Prostate gland (tissue), 2 donors: Measurements from ENCODE around the gene PSMC6. TPM values are rescaled to one million over a fixed set of nuclear protein-coding genes. Genes with fewer than 3 reads are reported as not detected.
A peak's percentile ranks its signal among the peaks of the same experiment; 100 is the strongest.

Source experiments
- DNase-seq: peaks from one replicate; pipeline ENCODE4 v3.0.0-alpha.2; 2019; ENCODE audit warnings: low spot score
- H3K27ac ChIP-seq, 2 donors: fragments of 200-600 bp; sonication (generic); 2 replicates each; pipeline ENCODE4 v1.5.1; 2017 to 2019
- H3K27me3 ChIP-seq: fragments of 200-600 bp; sonication (generic); replicated peaks from 2 replicates; pipeline ENCODE4 v1.5.1; 2019; ENCODE audit not compliant: insufficient read depth
- H3K36me3 ChIP-seq, 2 donors: fragments of 200-600 bp; sonication (generic); 1 replicate in 1 of 2; 2 replicates in 1 of 2; pipeline versions ENCODE4 v1.5.1 to v1.8.1; 2017 to 2019
- H3K4me1 ChIP-seq: fragments of 200-600 bp; sonication (generic); replicated peaks from 2 replicates; pipeline ENCODE4 v1.5.1; 2019
- H3K4me3 ChIP-seq, 2 donors: fragments of 200-600 bp; sonication (generic); 2 replicates each; pipeline ENCODE4 v1.5.1; 2017 to 2019
- H3K9me3 ChIP-seq: fragments of 200-600 bp; sonication (generic); 2 replicates; pipeline ENCODE4 v1.5.1; 2017
- CTCF ChIP-seq, 4 experiments: fragments of 200-600 bp in 2 of 4; fragments of 450-650 bp in 2 of 4; sonication (generic) in 2 of 4; IDR thresholded peaks; 1 replicate in 3 of 4; 2 replicates in 1 of 4; pipeline ENCODE4 v1.5.1; 2016 to 2019; ENCODE audit warnings: antibody characterized with exemption in 4 of 4, mild to moderate bottlenecking in 2 of 4, moderate library complexity in 2 of 4
- POLR2A ChIP-seq: fragments of 450-650 bp; IDR thresholded peaks from one replicate; pipeline ENCODE4 v1.6.1; 2016; ENCODE audit warnings: antibody characterized with exemption, mild to moderate bottlenecking
- POLR2AphosphoS5 ChIP-seq: sonication (generic); formaldehyde crosslinking; IDR thresholded peaks from one replicate; pipeline ENCODE4 v1.6.1; 2017; ENCODE audit warnings: antibody characterized with exemption
- WGBS: methylation state at CpG from one replicate; pipeline ENCODE4 v1.1.5; 2018; 5-methylcytosine and 5-hydroxymethylcytosine counted together
- intact Hi-C: fragments of 100-400 bp; cut with DNase I; formaldehyde crosslinking; loops from one replicate; pipeline ENCODE4 v1.14.2; 2022
- total RNA-seq, 2 donors: library from RNA; depleted of rRNA; stranded (reverse); fragments of >200 nt; gene quantifications; one replicate each; pipeline ENCODE4 v1.1.0, GENCODE V29; 2016

Gene PSMC6
- total RNA-seq, 2 donors from 2014 or later: 73.3 to 87.3 TPM

- intact Hi-C loops: no loop called here
- H3K27ac ChIP-seq: peak overlapping the region; percentile 63 to 67
- H3K9me3 ChIP-seq: no peaks in the 10 kb centered on the region
- TF ChIP-seq CTCF (IDR thresholded peaks at IDR 0.05) (no peak), POLR2AphosphoS5 (no peak), POLR2A (no peak)
- no peaks in the 10 kb centered on the region for H3K27me3 ChIP-seq
- DNase-seq: no peak
- no peaks in the 10 kb centered on the region for H3K4me1 ChIP-seq
- 1% methylated on average over 8 of the region's 8 CpGs for WGBS
- peak overlapping the region; percentile 47 to 87 for H3K4me3 ChIP-seq
- H3K36me3 ChIP-seq: no peaks in the 10 kb centered on the region
Measured at GRCh38 chr14:52729585-52729924, 22.6 kb downstream of the PSMC6 start.

GRCh38 chr14:52729925-52730708, 23.1 kb downstream of the PSMC6 start, which contains the start of gene STYX:
TSS of gene STYX (plus strand) at chr14:52730166. CDS start at chr14:52730475, 309 bp downstream.
- Histone ChIP-seq H3K4me3 (peak within 1 kb of the TSS; percentile 47 to 87), H3K27ac (peak within 1 kb of the TSS; percentile 83 to 84), H3K27me3 (no peaks in the 10 kb centered on the region), H3K36me3 (no peaks in the 10 kb centered on the region), H3K9me3 (no peaks in the 10 kb centered on the region), H3K4me1 (no peaks in the 10 kb centered on the region)
- peak; percentile 99 for DNase-seq
- intact Hi-C loops: no loop called here
- under 1% methylated on average over 70 of the region's 72 CpGs for WGBS
- TF ChIP-seq CTCF (IDR thresholded peaks at IDR 0.05) (peak; percentile 15 to 67 (median 42)), POLR2A (peak; percentile 96), POLR2AphosphoS5 (peak; percentile 94)

DNA sequence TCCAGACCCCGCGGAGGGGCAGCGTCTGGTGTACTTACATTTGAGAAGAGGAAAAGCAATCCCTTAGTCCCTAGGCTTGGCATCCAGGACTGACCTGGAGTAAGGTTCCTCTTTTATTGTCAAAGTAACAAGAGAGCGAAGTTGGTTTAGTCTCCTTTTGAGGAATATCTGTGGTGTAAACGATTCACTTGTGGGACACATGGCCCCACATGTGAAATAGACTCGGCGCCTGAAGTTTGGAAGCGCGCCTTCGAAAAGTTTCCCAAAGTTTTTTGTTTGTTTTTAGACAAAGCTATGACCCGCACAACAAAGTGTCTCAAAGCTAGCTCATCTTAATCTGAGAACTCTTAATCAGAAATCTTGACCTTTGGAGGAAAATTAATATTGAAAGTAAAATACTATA, 23.7 kb downstream of the PSMC6 start:
- WGBS: 2% methylated on average over 11 of the region's 11 CpGs

GRCh38 chr14:52733824-52734223, 26.8 kb downstream of the PSMC6 start:
- H3K9me3 ChIP-seq: no peaks in the 10 kb centered on the region
- H3K36me3 ChIP-seq: no peaks in the 10 kb centered on the region
- H3K4me1 ChIP-seq: no peaks in the 10 kb centered on the region
- H3K27me3 ChIP-seq: no peaks in the 10 kb centered on the region
- no peak overlapping the region for H3K27ac ChIP-seq
- no peak for DNase-seq
- TF ChIP-seq POLR2A (no peak), POLR2AphosphoS5 (no peak), CTCF (IDR thresholded peaks at IDR 0.05) (no peak)
- 97% methylated on average over 9 of the region's 9 CpGs for WGBS
- intact Hi-C loops: no loop called here
- H3K4me3 ChIP-seq: no peak overlapping the region

More for the DNA sequence above, 23.7 kb downstream of the PSMC6 start:
- Histone ChIP-seq H3K9me3 (no peaks in the 10 kb centered on the region), H3K27ac (peak overlapping the region; percentile 83 to 84), H3K4me3 (peak overlapping the region; percentile 47 to 87), H3K27me3 (no peaks in the 10 kb centered on the region), H3K4me1 (no peaks in the 10 kb centered on the region), H3K36me3 (no peaks in the 10 kb centered on the region)
- no peak for TF ChIP-seq POLR2AphosphoS5
- TF ChIP-seq CTCF (IDR thresholded peaks at IDR 0.05): no peak
- TF ChIP-seq POLR2A: no peak
- intact Hi-C loops: no loop called here
- no peak for DNase-seq
